HEK293T (cell line): ENCODE results near the gene RAB12.
"Not testable (repeated sequence)": the region's sequence is repeated elsewhere in the genome, so short reads cannot be mapped to it uniquely, and the experiment has no call there.

Experiments
- CTCF ChIA-PET: fragments of 350-600 bp; formaldehyde crosslinking; extraction: SDS; loops from one replicate; lab custom pipeline; 2021; ENCODE audit warnings: antibody characterized with exemption, inconsistent platforms; lab: Yijun Ruan, JAX
- POLR2A ChIA-PET: fragments of 350-600 bp; formaldehyde crosslinking; extraction: SDS; loops from one replicate; lab custom pipeline; 2020; ENCODE audit warnings: antibody characterized with exemption, inconsistent platforms; lab: Yijun Ruan, JAX
- DNase-seq: peaks from one replicate; pipeline ENCODE4 v3.0.0; 2012; ENCODE audit warnings: mixed read lengths; ENCODE audit errors: extremely low spot score
- ARNT ChIP-seq: fragments of 450-650 bp; IDR thresholded peaks from 2 replicates; pipeline ENCODE4 v1.6.1; 2017; ENCODE audit warnings: mild to moderate bottlenecking
- BHLHE40 ChIP-seq: fragments of 450-650 bp; IDR thresholded peaks from 2 replicates; pipeline ENCODE4 v1.6.1; 2016; ENCODE audit warnings: mild to moderate bottlenecking, moderate library complexity, borderline replicate concordance
- CTBP1 ChIP-seq: fragments of 450-650 bp; IDR thresholded peaks from 2 replicates; pipeline ENCODE4 v1.6.1; 2016; ENCODE audit warnings: borderline replicate concordance
- ELF4 ChIP-seq: fragments of 450-650 bp; IDR thresholded peaks from 2 replicates; pipeline ENCODE4 v1.6.1; 2017; ENCODE audit warnings: antibody characterized with exemption
- FOXA1 ChIP-seq: fragments of 450-650 bp; IDR thresholded peaks from 2 replicates; pipeline ENCODE4 v1.6.1; 2016; ENCODE audit warnings: mild to moderate bottlenecking
- FOXK2 ChIP-seq: fragments of 450-650 bp; IDR thresholded peaks from 2 replicates; pipeline ENCODE4 v1.6.1; 2016; ENCODE audit warnings: mild to moderate bottlenecking
- FOXM1 ChIP-seq: fragments of 450-650 bp; IDR thresholded peaks from 2 replicates; pipeline ENCODE4 v1.6.1; 2017; ENCODE audit warnings: mild to moderate bottlenecking, borderline replicate concordance
- HDGF ChIP-seq: fragments of 450-650 bp; IDR thresholded peaks from 2 replicates; pipeline ENCODE4 v1.6.1; 2017; ENCODE audit warnings: antibody characterized with exemption, borderline replicate concordance
- L3MBTL2 ChIP-seq: fragments of 450-650 bp; conservative IDR thresholded peaks from 2 replicates; pipeline ENCODE4 v1.6.1; 2016; ENCODE audit warnings: mild to moderate bottlenecking
- LEF1 ChIP-seq: fragments of 450-650 bp; IDR thresholded peaks from 2 replicates; pipeline ENCODE4 v1.6.1; 2017; ENCODE audit warnings: mild to moderate bottlenecking, borderline replicate concordance
- NFRKB ChIP-seq: fragments of 450-650 bp; IDR thresholded peaks from 2 replicates; pipeline ENCODE4 v1.6.1; 2016; ENCODE audit warnings: mild to moderate bottlenecking, moderate library complexity
- PKNOX1 ChIP-seq: fragments of 450-650 bp; IDR thresholded peaks from 2 replicates; pipeline ENCODE4 v1.6.1; 2016
- SP1 ChIP-seq: fragments of 450-650 bp; IDR thresholded peaks from 2 replicates; pipeline ENCODE4 v1.6.1; 2017
- SUZ12 ChIP-seq: fragments of 450-650 bp; IDR thresholded peaks from 2 replicates; pipeline ENCODE4 v1.6.1; 2016; ENCODE audit warnings: mild to moderate bottlenecking
- TARDBP ChIP-seq: fragments of 450-650 bp; IDR thresholded peaks from 2 replicates; pipeline ENCODE4 v1.6.1; 2016
- ZNF384 ChIP-seq: fragments of 450-650 bp; IDR thresholded peaks from 2 replicates; pipeline ENCODE4 v1.6.1; 2016

RAB12 gene

GRCh38 chr18:8619041-8619440 is 9.8 kb downstream of the RAB12 start:
- ChIA-PET CTCF (no interaction called here), POLR2A (no interaction called here)

DNA sequence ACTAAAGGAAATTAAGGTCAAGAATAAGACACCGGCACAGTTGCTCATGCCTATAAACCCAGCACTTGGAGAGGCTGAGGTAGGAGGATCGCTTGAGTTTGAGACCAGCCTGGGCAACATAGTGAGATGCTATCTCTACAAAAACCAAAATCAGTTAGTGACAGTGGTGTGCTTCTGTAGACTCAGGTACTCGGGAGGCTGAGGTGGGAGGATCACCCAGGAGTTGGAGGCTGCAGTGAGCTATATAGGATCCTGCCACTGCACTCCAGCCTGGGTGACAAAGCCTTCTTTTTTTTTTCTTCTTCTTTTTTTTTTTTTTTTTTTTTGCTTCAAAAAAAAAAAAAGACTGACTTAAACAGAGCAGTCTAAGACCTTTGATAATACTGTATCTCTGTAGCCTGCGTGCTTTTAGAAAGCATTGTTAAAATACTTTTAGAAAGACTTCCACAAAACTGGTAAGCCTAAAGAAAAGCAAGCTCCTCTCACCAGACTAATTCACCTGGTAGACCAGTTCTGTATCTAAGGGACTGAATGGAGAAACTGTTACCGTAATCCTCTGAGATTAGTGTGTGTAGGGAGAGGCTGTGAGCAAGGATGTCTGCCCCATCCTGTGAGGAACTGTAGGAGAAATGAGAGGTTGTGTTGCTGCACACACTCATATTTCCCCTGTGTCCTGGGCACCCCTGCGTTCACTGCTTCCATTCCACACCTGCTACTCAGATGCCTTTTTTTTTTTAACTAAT is 10.8 kb downstream of the RAB12 start:
- CTCF ChIA-PET, result no interaction called here
- POLR2A ChIA-PET, result no interaction called here
- DNase-seq, result no peak
- TF ChIP-seq CTBP1 (no peak), NFRKB (no peak), FOXM1 (no peak), L3MBTL2 (no peak), ARNT (no peak)

More at GRCh38 chr18:8619041-8619440, 9.8 kb downstream of the RAB12 start:
- no peak for DNase-seq
- TF ChIP-seq ARNT, result no peak
- no peak for TF ChIP-seq TARDBP
- no peak for TF ChIP-seq FOXK2
- no peak for TF ChIP-seq L3MBTL2
- TF ChIP-seq NFRKB, result no peak

- no peak for DNase-seq
- TF ChIP-seq ELF4 (no peak), ZNF384 (no peak), L3MBTL2 (no peak), SUZ12 (no peak), SP1 (no peak), PKNOX1 (no peak), BHLHE40 (no peak), FOXA1 (no peak), FOXM1 (no peak), FOXK2 (no peak), NFRKB (no peak), CTBP1 (no peak)
- ChIA-PET CTCF (no interaction called here), POLR2A (no interaction called here)
Observed at GRCh38 chr18:8620845-8621244, 11.6 kb downstream of the RAB12 start.

GRCh38 chr18:8622625-8623024 is 13.4 kb downstream of the RAB12 start:
- CTCF ChIA-PET, DNase-seq, POLR2A ChIA-PET: not testable (repeated sequence)

DNA sequence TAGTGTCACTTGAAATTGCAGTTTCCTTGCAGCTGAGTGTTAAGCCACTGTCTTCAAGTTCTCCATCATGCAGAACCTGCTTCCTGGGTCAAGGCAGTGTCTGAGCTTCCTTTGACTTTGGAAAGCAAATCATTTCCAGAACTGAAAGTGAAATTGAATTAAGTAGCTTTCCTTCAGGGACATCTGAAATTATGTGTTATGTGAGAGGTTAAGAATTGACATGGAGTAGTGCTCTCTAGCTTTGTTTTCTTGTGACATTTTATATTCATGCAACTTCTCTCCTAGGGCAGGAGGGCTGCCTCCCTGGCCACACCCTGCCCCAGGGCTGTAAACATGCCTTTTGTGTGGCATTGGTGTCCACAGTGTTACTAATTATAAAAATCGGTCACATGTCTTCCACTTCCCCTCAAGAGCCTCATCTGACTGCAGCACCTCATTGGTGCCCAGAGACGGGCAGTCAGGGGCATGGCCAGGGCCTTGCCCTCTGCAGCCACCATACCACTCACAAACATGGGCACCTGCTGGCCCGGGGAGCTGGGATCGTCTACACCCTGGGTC is 14.4 kb downstream of the RAB12 start:
- ChIA-PET POLR2A (no interaction called here), CTCF (no interaction called here)
- DNase-seq, result no peak
- TF ChIP-seq BHLHE40 (no peak), NFRKB (no peak), FOXM1 (no peak), SP1 (no peak), FOXA1 (no peak), FOXK2 (no peak), PKNOX1 (no peak), L3MBTL2 (no peak), ARNT (no peak), TARDBP (no peak), ELF4 (no peak), CTBP1 (no peak), LEF1 (no peak), SUZ12 (no peak), ZNF384 (no peak), HDGF (no peak)

GRCh38 chr18:8625461-8626092 is 16.3 kb downstream of the RAB12 start:
- CTCF ChIA-PET, result no interaction called here
- TF ChIP-seq PKNOX1, result no peak
- no peak for TF ChIP-seq BHLHE40
- TF ChIP-seq ARNT, result no peak
- TF ChIP-seq ELF4, result no peak
- TF ChIP-seq FOXK2, result no peak
- TF ChIP-seq SP1, result no peak
- no peak for TF ChIP-seq ZNF384
- TF ChIP-seq CTBP1, result no peak
- no peak for TF ChIP-seq L3MBTL2
- TF ChIP-seq FOXA1, result no peak
- TF ChIP-seq SUZ12, result no peak
- TF ChIP-seq TARDBP, result no peak
- TF ChIP-seq NFRKB, result no peak
- TF ChIP-seq FOXM1, result no peak
- TF ChIP-seq LEF1, result no peak
- TF ChIP-seq HDGF, result no peak
- POLR2A ChIA-PET, result no interaction called here
- DNase-seq, result no peak

DNA sequence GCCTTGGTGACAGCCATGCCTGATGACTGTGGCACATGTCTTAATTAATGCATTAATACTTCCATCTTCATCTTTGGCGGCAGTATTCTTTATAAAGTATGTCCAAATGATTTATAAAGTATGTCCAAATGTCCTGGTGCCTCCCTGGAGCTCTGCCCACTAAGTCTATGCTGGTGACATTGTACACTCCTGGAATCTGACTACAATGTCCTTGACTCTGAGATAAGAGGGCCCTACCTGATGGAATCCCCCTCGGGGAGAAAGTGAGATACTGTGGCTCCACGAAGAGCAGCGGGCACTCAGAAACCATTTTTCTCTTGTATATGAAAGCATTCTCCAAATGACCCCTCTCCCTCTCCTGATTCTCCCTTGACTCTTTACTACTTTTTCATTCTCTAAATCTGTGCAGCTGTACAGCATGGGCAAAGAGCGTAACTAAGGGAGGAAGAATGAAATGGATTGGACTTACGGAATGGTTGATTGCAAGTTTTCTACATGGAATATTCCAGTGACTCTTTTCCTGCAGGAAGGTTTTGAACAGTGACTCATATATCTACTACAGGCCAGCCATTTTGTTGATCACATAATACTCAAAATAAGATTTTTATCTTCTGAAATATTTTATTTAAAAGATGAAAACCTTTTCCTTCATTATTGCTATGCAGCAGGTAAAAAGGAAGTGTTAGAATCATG is 17.3 kb downstream of the RAB12 start:
- no peak for DNase-seq
- ChIA-PET CTCF (no interaction called here), POLR2A (no interaction called here)
- TF ChIP-seq BHLHE40 (no peak), CTBP1 (no peak), ELF4 (no peak), L3MBTL2 (no peak), SUZ12 (no peak), PKNOX1 (no peak), NFRKB (no peak), FOXA1 (no peak), LEF1 (no peak), FOXM1 (no peak), FOXK2 (no peak)
